Neural cell (in vitro differentiated cells): ENCODE results near the gene ALS2CL. TPM values are rescaled to one million over a fixed set of nuclear protein-coding genes. Genes with fewer than 3 reads are reported as not detected.

ENCODE experiments used
- H2AFZ ChIP-seq: fragments of 200-600, 300-800 bp; sonication (generic), shearing (Covaris generic); 2 replicates; pipeline ENCODE4 v1.6.0; 2014; ENCODE audit warnings: low read depth, mild to moderate bottlenecking, antibody characterized with exemption, low read length, moderate library complexity
- H3F3A ChIP-seq: fragments of 200-600 bp; shearing (Covaris generic); 2 replicates; pipeline ENCODE4 v1.6.1; 2016; ENCODE audit warnings: mild to moderate bottlenecking, moderate library complexity, mixed read lengths, antibody characterized with exemption, low read length; ENCODE audit not compliant: insufficient read depth, poor library complexity, severe bottlenecking
- H3K27ac ChIP-seq: fragments of 200-600, 300-800 bp; sonication (generic), shearing (Covaris generic); 2 replicates; pipeline ENCODE4 v1.5.1; 2014; ENCODE audit warnings: mild to moderate bottlenecking, low read length, moderate library complexity
- H3K27me3 ChIP-seq: fragments of 300-800, 200-600 bp; sonication (generic), shearing (Covaris generic); 2 replicates; pipeline ENCODE4 v1.6.0; 2014; ENCODE audit warnings: mild to moderate bottlenecking, low read depth, low read length, moderate library complexity; ENCODE audit not compliant: insufficient read depth
- H3K36me3 ChIP-seq: fragments of 300-800, 200-600 bp; sonication (generic), shearing (Covaris generic); 2 replicates; pipeline ENCODE4 v1.5.1; 2014; ENCODE audit warnings: mild to moderate bottlenecking, antibody characterized with exemption, low read length, moderate library complexity; ENCODE audit not compliant: insufficient read depth
- H3K4me2 ChIP-seq: fragments of 300-800, 200-600 bp; sonication (generic), shearing (Covaris generic); 2 replicates; pipeline ENCODE4 v1.6.0; 2014; ENCODE audit warnings: mild to moderate bottlenecking, low read length
- H3K4me3 ChIP-seq: fragments of 300-800, 200-600 bp; sonication (generic), shearing (Covaris generic); 2 replicates; pipeline ENCODE4 v1.5.1; 2014; ENCODE audit warnings: mild to moderate bottlenecking, low read length, moderate library complexity
- H3K79me2 ChIP-seq: fragments of 200-600 bp; shearing (Covaris generic); replicated peaks from 2 replicates; pipeline ENCODE4 v1.6.0; 2014; ENCODE audit warnings: mild to moderate bottlenecking, low read length, moderate library complexity; ENCODE audit not compliant: insufficient read depth
- H3K9ac ChIP-seq: fragments of 300-800, 200-600 bp; sonication (generic), shearing (Covaris generic); 2 replicates; pipeline ENCODE4 v1.6.1; 2016; ENCODE audit warnings: mild to moderate bottlenecking, low read length, mixed read lengths
- H3K9me2 ChIP-seq: fragments of 200-600 bp; shearing (Covaris generic); 2 replicates; pipeline ENCODE4 v1.6.1; 2016; ENCODE audit warnings: mild to moderate bottlenecking, low read length, mixed read lengths; ENCODE audit not compliant: insufficient read depth
- H3K9me3 ChIP-seq: fragments of 200-600, 300-800 bp; sonication (generic), shearing (Covaris generic); 2 replicates; pipeline ENCODE4 v1.6.1; 2016; ENCODE audit warnings: mild to moderate bottlenecking, mixed run types, low read length, moderate library complexity, mixed read lengths
- H4K20me1 ChIP-seq: fragments of 200-600 bp; shearing (Covaris generic); 2 replicates; pipeline ENCODE4 v1.6.1; 2016; ENCODE audit warnings: mild to moderate bottlenecking, mixed run types; ENCODE audit not compliant: insufficient read depth
- CTCF ChIP-seq: fragments of 450-650 bp; IDR thresholded peaks from 2 replicates; pipeline ENCODE4 v1.5.1; 2014; ENCODE audit warnings: antibody characterized with exemption, mild to moderate bottlenecking, moderate library complexity; ENCODE audit not compliant: poor library complexity, severe bottlenecking
- EP300 ChIP-seq: fragments of 450-650 bp; conservative IDR thresholded peaks from 2 replicates; pipeline ENCODE4 v1.6.1; 2014; ENCODE audit warnings: antibody characterized with exemption, mild to moderate bottlenecking, moderate library complexity; ENCODE audit not compliant: poor library complexity, severe bottlenecking
- EZH2 ChIP-seq: fragments of 200-600, 300-800 bp; shearing (Covaris generic), sonication (generic); IDR thresholded peaks from 2 replicates; pipeline ENCODE4 v1.6.1; 2014; ENCODE audit warnings: antibody characterized with exemption, low read length, borderline replicate concordance, mild to moderate bottlenecking; ENCODE audit not compliant: insufficient read depth, poor library complexity, severe bottlenecking
- MXI1 ChIP-seq: fragments of 450-650 bp; conservative IDR thresholded peaks from 2 replicates; pipeline ENCODE4 v1.6.1; 2014; ENCODE audit warnings: antibody characterized with exemption, mild to moderate bottlenecking; ENCODE audit not compliant: poor library complexity, severe bottlenecking
- POLR2AphosphoS5 ChIP-seq: IDR thresholded peaks from 2 replicates; pipeline ENCODE4 v1.6.1; 2012
- RAD21 ChIP-seq: fragments of 450-650 bp; conservative IDR thresholded peaks from 2 replicates; pipeline ENCODE4 v1.6.1; 2014; ENCODE audit warnings: antibody characterized with exemption, mild to moderate bottlenecking, moderate library complexity
- REST ChIP-seq: IDR thresholded peaks from 2 replicates; pipeline ENCODE4 v1.6.1; 2012; ENCODE audit warnings: borderline replicate concordance
- SMC3 ChIP-seq: fragments of 450-650 bp; conservative IDR thresholded peaks from 2 replicates; pipeline ENCODE4 v1.6.1; 2014; ENCODE audit warnings: antibody characterized with exemption, mild to moderate bottlenecking, moderate library complexity; ENCODE audit not compliant: poor library complexity
- TAF1 ChIP-seq: IDR thresholded peaks from 2 replicates; pipeline ENCODE4 v1.6.1; 2012; ENCODE audit warnings: low read depth
- polyA plus RNA-seq: library from polyadenylated mRNA; depleted of rRNA; stranded (reverse); fragments of >200 nt; gene quantifications from 2 replicates; pipeline ENCODE4 v1.2.3, GENCODE V29; 2014

Gene ALS2CL
- polyA plus RNA-seq, 1 donor from 2014 or later = 0.11 TPM

- Histone ChIP-seq H3K4me2 (no peak overlapping the region), H4K20me1 (no peaks in the 10 kb centered on the region), H3K27me3 (no peaks in the 10 kb centered on the region), H3K27ac (no peak overlapping the region), H3K9ac (no peak overlapping the region), H3K79me2 (no peaks in the 10 kb centered on the region), H2AFZ (no peak overlapping the region), H3K9me3 (no peaks in the 10 kb centered on the region), H3K4me3 (no peak overlapping the region), H3F3A (no peaks in the 10 kb centered on the region), H3K9me2 (no peaks in the 10 kb centered on the region), H3K36me3 (no peaks in the 10 kb centered on the region)
- no peak for TF ChIP-seq POLR2AphosphoS5
- no peak for TF ChIP-seq SMC3
- TF ChIP-seq CTCF = no peak
- TF ChIP-seq MXI1 = no peak
- no peak for TF ChIP-seq EP300
- no peak for TF ChIP-seq TAF1
- TF ChIP-seq RAD21 = no peak
- no peak for TF ChIP-seq REST
- TF ChIP-seq EZH2 = no peak
Observed at GRCh38 chr3:46711305-46711704, 17.8 kb upstream of the ALS2CL start.

GRCh38 chr3:46710671-46711295, 17.3 kb upstream of the ALS2CL start:
- TF ChIP-seq POLR2AphosphoS5 (no peak), MXI1 (no peak), CTCF (no peak), RAD21 (no peak), SMC3 (no peak), EZH2 (no peak), EP300 (no peak), TAF1 (no peak), REST (no peak)
- Histone ChIP-seq H2AFZ (no peak overlapping the region), H3K4me3 (no peak overlapping the region), H3K9me2 (no peaks in the 10 kb centered on the region), H3K79me2 (no peaks in the 10 kb centered on the region), H3K36me3 (no peaks in the 10 kb centered on the region), H3K9me3 (no peaks in the 10 kb centered on the region), H3K9ac (no peak overlapping the region), H4K20me1 (no peaks in the 10 kb centered on the region), H3K4me2 (no peak overlapping the region), H3K27me3 (no peaks in the 10 kb centered on the region), H3K27ac (no peak overlapping the region), H3F3A (no peaks in the 10 kb centered on the region)
